ENCODE data around the gene CGNL1.

Gene CGNL1

GRCh38 chr15:57500256-57500655 is 124.0 kb downstream of the CGNL1 start:
- peaks cover 2% of the 10 kb centered on the region for H3K4me1 ChIP-seq
- no peaks in the 10 kb centered on the region for H3K9me3 ChIP-seq
- no peaks in the 10 kb centered on the region for H3K27me3 ChIP-seq
- H3K36me3 ChIP-seq: no peaks in the 10 kb centered on the region
- no peak overlapping the region for H3K4me3 ChIP-seq
- H3K9ac ChIP-seq: no peak overlapping the region
- H4K20me1 ChIP-seq: no peaks in the 10 kb centered on the region
- no peak overlapping the region for H3K27ac ChIP-seq
- no peak overlapping the region for H3K4me2 ChIP-seq
- no peak for TF ChIP-seq Cebpa-rat (IDR thresholded peaks at IDR 0.05)

GRCh38 chr15:57500979-57501576 is 124.8 kb downstream of the CGNL1 start:
- Histone ChIP-seq H3K4me1 (no peaks in the 10 kb centered on the region), H3K36me3 (no peaks in the 10 kb centered on the region), H3K9ac (no peak overlapping the region), H3K4me2 (no peak overlapping the region), H3K27me3 (no peaks in the 10 kb centered on the region), H4K20me1 (no peaks in the 10 kb centered on the region), H3K27ac (no peak overlapping the region), H3K4me3 (no peak overlapping the region), H3K9me3 (no peaks in the 10 kb centered on the region)
- TF ChIP-seq Cebpa-rat (IDR thresholded peaks at IDR 0.05): no peak

- H3K27me3 ChIP-seq: no peaks in the 10 kb centered on the region
- H3K27ac ChIP-seq: no peak overlapping the region
- no peak overlapping the region for H3K4me3 ChIP-seq
- H4K20me1 ChIP-seq: no peaks in the 10 kb centered on the region
- no peak overlapping the region for H3K9ac ChIP-seq
- TF ChIP-seq Cebpa-rat (IDR thresholded peaks at IDR 0.05): no peak
- H3K9me3 ChIP-seq: no peaks in the 10 kb centered on the region
- no peak overlapping the region for H3K4me2 ChIP-seq
- H3K36me3 ChIP-seq: no peaks in the 10 kb centered on the region
- no peaks in the 10 kb centered on the region for H3K4me1 ChIP-seq
These were observed 125.8 kb downstream of the CGNL1 start for GRCh38 chr15:57502116-57502515.

GRCh38 chr15:57503051-57503702 is 126.9 kb downstream of the CGNL1 start:
- TF ChIP-seq Cebpa-rat (IDR thresholded peaks at IDR 0.05): no peak
- no peak overlapping the region for H3K4me3 ChIP-seq
- no peak overlapping the region for H3K9ac ChIP-seq
- H3K4me1 ChIP-seq: peaks cover 1% of the 10 kb centered on the region; the same call in 1 of the 2 replicates
- H3K27ac ChIP-seq: no peak overlapping the region
- no peaks in the 10 kb centered on the region for H3K9me3 ChIP-seq
- no peaks in the 10 kb centered on the region for H4K20me1 ChIP-seq
- no peaks in the 10 kb centered on the region for H3K36me3 ChIP-seq
- no peak overlapping the region for H3K4me2 ChIP-seq
- H3K27me3 ChIP-seq: no peaks in the 10 kb centered on the region

- no peak overlapping the region for H3K4me3 ChIP-seq
- H3K27me3 ChIP-seq: no peaks in the 10 kb centered on the region
- TF ChIP-seq Cebpa-rat (IDR thresholded peaks at IDR 0.05): no peak
- no peak overlapping the region for H3K9ac ChIP-seq
- H3K4me1 ChIP-seq: peaks cover 10% of the 10 kb centered on the region
- no peaks in the 10 kb centered on the region for H3K36me3 ChIP-seq
- H3K9me3 ChIP-seq: no peaks in the 10 kb centered on the region
- no peak overlapping the region for H3K4me2 ChIP-seq
- no peaks in the 10 kb centered on the region for H4K20me1 ChIP-seq
- H3K27ac ChIP-seq: no peak overlapping the region
These were observed 127.8 kb downstream of the CGNL1 start for GRCh38 chr15:57503911-57504598.

- H4K20me1 ChIP-seq: no peaks in the 10 kb centered on the region
- H3K27me3 ChIP-seq: no peaks in the 10 kb centered on the region
- H3K36me3 ChIP-seq: no peaks in the 10 kb centered on the region
- no peak for TF ChIP-seq Cebpa-rat (IDR thresholded peaks at IDR 0.05)
- H3K4me2 ChIP-seq: no peak overlapping the region
- no peak overlapping the region for H3K9ac ChIP-seq
- H3K4me3 ChIP-seq: no peak overlapping the region
- no peak overlapping the region for H3K27ac ChIP-seq
- no peaks in the 10 kb centered on the region for H3K9me3 ChIP-seq
- H3K4me1 ChIP-seq: peaks cover 15% of the 10 kb centered on the region
These were observed 128.3 kb downstream of the CGNL1 start for GRCh38 chr15:57504599-57504940.

GRCh38 chr15:57505056-57505715 is 128.9 kb downstream of the CGNL1 start:
- Histone ChIP-seq H3K27me3 (no peaks in the 10 kb centered on the region), H3K4me2 (no peak overlapping the region), H4K20me1 (no peaks in the 10 kb centered on the region), H3K36me3 (no peaks in the 10 kb centered on the region), H3K9ac (no peak overlapping the region), H3K27ac (no peak overlapping the region), H3K4me3 (no peak overlapping the region), H3K4me1 (peaks cover 21% of the 10 kb centered on the region), H3K9me3 (no peaks in the 10 kb centered on the region)
- TF ChIP-seq Cebpa-rat (IDR thresholded peaks at IDR 0.05): no peak

GRCh38 chr15:57505949-57506391 is 129.7 kb downstream of the CGNL1 start:
- Histone ChIP-seq H3K27ac (no peak overlapping the region), H3K9ac (no peak overlapping the region)

GRCh38 chr15:57506422-57506821 is 130.1 kb downstream of the CGNL1 start:
- Histone ChIP-seq H4K20me1 (no peaks in the 10 kb centered on the region), H3K9ac (no peak overlapping the region), H3K4me1 (peaks cover 33% of the 10 kb centered on the region), H3K36me3 (no peaks in the 10 kb centered on the region), H3K27ac (no peak overlapping the region), H3K9me3 (no peaks in the 10 kb centered on the region), H3K4me2 (no peak overlapping the region), H3K27me3 (no peaks in the 10 kb centered on the region), H3K4me3 (no peak overlapping the region)
- no peak for TF ChIP-seq Cebpa-rat (IDR thresholded peaks at IDR 0.05)

More at GRCh38 chr15:57505949-57506391, 129.7 kb downstream of the CGNL1 start:
- no peaks in the 10 kb centered on the region for H3K9me3 ChIP-seq
- H3K36me3 ChIP-seq: no peaks in the 10 kb centered on the region
- no peaks in the 10 kb centered on the region for H3K27me3 ChIP-seq
- H4K20me1 ChIP-seq: no peaks in the 10 kb centered on the region
- peaks cover 29% of the 10 kb centered on the region for H3K4me1 ChIP-seq
- H3K4me2 ChIP-seq: no peak overlapping the region
- H3K4me3 ChIP-seq: no peak overlapping the region
- no peak for TF ChIP-seq Cebpa-rat (IDR thresholded peaks at IDR 0.05)

- no peaks in the 10 kb centered on the region for H3K36me3 ChIP-seq
- H3K27ac ChIP-seq: no peak overlapping the region
- no peaks in the 10 kb centered on the region for H3K27me3 ChIP-seq
- no peaks in the 10 kb centered on the region for H3K9me3 ChIP-seq
- no peak overlapping the region for H3K4me3 ChIP-seq
- peaks cover 40% of the 10 kb centered on the region for H3K4me1 ChIP-seq
- no peak for TF ChIP-seq Cebpa-rat (IDR thresholded peaks at IDR 0.05)
- no peaks in the 10 kb centered on the region for H4K20me1 ChIP-seq
- H3K4me2 ChIP-seq: no peak overlapping the region
- no peak overlapping the region for H3K9ac ChIP-seq
These were observed 130.8 kb downstream of the CGNL1 start for GRCh38 chr15:57507111-57507510.
